Activated naive CD8-positive, alpha-beta T cell (primary cell): ENCODE data around the gene AKR1B15.

ENCODE experiments used
- H3K27ac Mint-ChIP-seq: one replicate; pipeline ENCODE4 v1.8.0; 2021; ENCODE audit warnings: mixed read lengths
- H3K27me3 Mint-ChIP-seq: one replicate; pipeline ENCODE4 v1.8.0; 2021; ENCODE audit warnings: mixed read lengths
- H3K36me3 Mint-ChIP-seq: one replicate; pipeline ENCODE4 v1.8.0; 2021; ENCODE audit warnings: mixed read lengths
- H3K4me1 Mint-ChIP-seq: one replicate; pipeline ENCODE4 v1.8.0; 2021; ENCODE audit warnings: low read depth, mixed read lengths
- H3K4me3 Mint-ChIP-seq: one replicate; pipeline ENCODE4 v1.8.0; 2021; ENCODE audit warnings: mild to moderate bottlenecking, mixed read lengths
- H3K9me3 Mint-ChIP-seq: one replicate; pipeline ENCODE4 v1.8.0; 2021; ENCODE audit warnings: low read depth, mixed read lengths

AKR1B15 gene

GRCh38 chr7:134548877-134549276 lies at the start of gene AKR1B15:
Gene AKR1B15 (plus strand): TSS chr7:134549110. CDS start chr7:134564620, 15,510 bp downstream.
- no peaks in the 10 kb centered on the region for H3K9me3 Mint-ChIP-seq
- H3K4me1 Mint-ChIP-seq = peaks cover 3% of the 10 kb centered on the region
- no peaks in the 10 kb centered on the region for H3K36me3 Mint-ChIP-seq
- no peak within 1 kb of the TSS for H3K4me3 Mint-ChIP-seq
- peaks cover 13% of the 10 kb centered on the region for H3K27me3 Mint-ChIP-seq
- no peak within 1 kb of the TSS for H3K27ac Mint-ChIP-seq

GRCh38 chr7:134500406-134500805 lies 48.5 kb upstream of the AKR1B15 start:
- no peaks in the 10 kb centered on the region for H3K4me1 Mint-ChIP-seq
- no peak overlapping the region for H3K4me3 Mint-ChIP-seq
- H3K27me3 Mint-ChIP-seq = peaks cover 7% of the 10 kb centered on the region
- no peak overlapping the region for H3K27ac Mint-ChIP-seq
- H3K9me3 Mint-ChIP-seq = no peaks in the 10 kb centered on the region
- H3K36me3 Mint-ChIP-seq = no peaks in the 10 kb centered on the region

- Mint-ChIP-seq H3K27ac (no peak overlapping the region), H3K9me3 (no peaks in the 10 kb centered on the region), H3K36me3 (no peaks in the 10 kb centered on the region), H3K27me3 (peaks cover 7% of the 10 kb centered on the region), H3K4me1 (no peaks in the 10 kb centered on the region), H3K4me3 (no peak overlapping the region)
Observed at GRCh38 chr7:134500982-134501381, 47.9 kb upstream of the AKR1B15 start.

GRCh38 chr7:134502463-134503371 lies 46.2 kb upstream of the AKR1B15 start:
- Mint-ChIP-seq H3K27ac (no peak overlapping the region), H3K9me3 (no peaks in the 10 kb centered on the region), H3K4me1 (no peaks in the 10 kb centered on the region), H3K4me3 (no peak overlapping the region), H3K27me3 (peaks cover 7% of the 10 kb centered on the region), H3K36me3 (no peaks in the 10 kb centered on the region)

- no peak overlapping the region for H3K4me3 Mint-ChIP-seq
- H3K27me3 Mint-ChIP-seq = peaks cover 2% of the 10 kb centered on the region
- H3K9me3 Mint-ChIP-seq = no peaks in the 10 kb centered on the region
- no peaks in the 10 kb centered on the region for H3K36me3 Mint-ChIP-seq
- no peaks in the 10 kb centered on the region for H3K4me1 Mint-ChIP-seq
- H3K27ac Mint-ChIP-seq = no peak overlapping the region
Observed at GRCh38 chr7:134504660-134505164, 44.2 kb upstream of the AKR1B15 start.

- H3K27ac Mint-ChIP-seq = no peak overlapping the region
Observed at GRCh38 chr7:134505856-134506255, 43.1 kb upstream of the AKR1B15 start.

GRCh38 chr7:134509010-134509409 lies 39.9 kb upstream of the AKR1B15 start:
- no peaks in the 10 kb centered on the region for H3K9me3 Mint-ChIP-seq
- no peak overlapping the region for H3K27ac Mint-ChIP-seq
- no peak overlapping the region for H3K4me3 Mint-ChIP-seq
- no peaks in the 10 kb centered on the region for H3K36me3 Mint-ChIP-seq
- H3K27me3 Mint-ChIP-seq = no peaks in the 10 kb centered on the region
- peaks cover 9% of the 10 kb centered on the region for H3K4me1 Mint-ChIP-seq

More at GRCh38 chr7:134505856-134506255, 43.1 kb upstream of the AKR1B15 start:
- Mint-ChIP-seq H3K36me3 (no peaks in the 10 kb centered on the region), H3K4me3 (no peak overlapping the region), H3K27me3 (no peaks in the 10 kb centered on the region), H3K4me1 (no peaks in the 10 kb centered on the region), H3K9me3 (no peaks in the 10 kb centered on the region)

GRCh38 chr7:134510646-134511045 lies 38.3 kb upstream of the AKR1B15 start:
- Mint-ChIP-seq H3K4me1 (peaks cover 9% of the 10 kb centered on the region), H3K9me3 (no peaks in the 10 kb centered on the region), H3K27me3 (peaks cover 2% of the 10 kb centered on the region), H3K4me3 (no peak overlapping the region), H3K36me3 (no peaks in the 10 kb centered on the region), H3K27ac (no peak overlapping the region)

GRCh38 chr7:134512271-134512670 lies 36.6 kb upstream of the AKR1B15 start:
- H3K27ac Mint-ChIP-seq = no peak overlapping the region
- no peaks in the 10 kb centered on the region for H3K9me3 Mint-ChIP-seq
- peaks cover 4% of the 10 kb centered on the region for H3K27me3 Mint-ChIP-seq
- H3K4me3 Mint-ChIP-seq = no peak overlapping the region
- H3K4me1 Mint-ChIP-seq = peaks cover 9% of the 10 kb centered on the region
- no peaks in the 10 kb centered on the region for H3K36me3 Mint-ChIP-seq

GRCh38 chr7:134513169-134513752 lies 35.6 kb upstream of the AKR1B15 start:
- Mint-ChIP-seq H3K9me3 (no peaks in the 10 kb centered on the region), H3K4me1 (peaks cover 9% of the 10 kb centered on the region), H3K27me3 (peaks cover 6% of the 10 kb centered on the region), H3K27ac (no peak overlapping the region), H3K4me3 (no peak overlapping the region), H3K36me3 (no peaks in the 10 kb centered on the region)

GRCh38 chr7:134514106-134514505 lies 34.8 kb upstream of the AKR1B15 start:
- Mint-ChIP-seq H3K4me1 (peaks cover 9% of the 10 kb centered on the region), H3K9me3 (no peaks in the 10 kb centered on the region), H3K27me3 (peaks cover 6% of the 10 kb centered on the region), H3K27ac (no peak overlapping the region), H3K4me3 (no peak overlapping the region), H3K36me3 (no peaks in the 10 kb centered on the region)

- Mint-ChIP-seq H3K27me3 (peaks cover 6% of the 10 kb centered on the region), H3K4me3 (no peak overlapping the region), H3K27ac (no peak overlapping the region), H3K4me1 (peaks cover 9% of the 10 kb centered on the region), H3K9me3 (no peaks in the 10 kb centered on the region), H3K36me3 (no peaks in the 10 kb centered on the region)
Observed at GRCh38 chr7:134514663-134515062, 34.2 kb upstream of the AKR1B15 start.

- Mint-ChIP-seq H3K27ac (no peak overlapping the region), H3K36me3 (no peaks in the 10 kb centered on the region), H3K9me3 (no peaks in the 10 kb centered on the region), H3K4me1 (peaks cover 9% of the 10 kb centered on the region), H3K4me3 (no peak overlapping the region), H3K27me3 (peaks cover 6% of the 10 kb centered on the region)
Observed at GRCh38 chr7:134515569-134516468, 33.1 kb upstream of the AKR1B15 start.

GRCh38 chr7:134520130-134520529 lies 28.8 kb upstream of the AKR1B15 start:
- H3K9me3 Mint-ChIP-seq = no peaks in the 10 kb centered on the region
- H3K4me3 Mint-ChIP-seq = no peak overlapping the region
- no peaks in the 10 kb centered on the region for H3K4me1 Mint-ChIP-seq
- H3K27ac Mint-ChIP-seq = no peak overlapping the region
- peaks cover 9% of the 10 kb centered on the region for H3K27me3 Mint-ChIP-seq
- no peaks in the 10 kb centered on the region for H3K36me3 Mint-ChIP-seq
